Hematopoietic multipotent progenitor cell treated with erythropoietin and hydrocortisone succinate and interleukin-3 and kit ligand, for 4 days (in vitro differentiated cells): ENCODE measurements around the gene KCNH1.

Source experiments
- DNase-seq: peaks from one replicate; pipeline ENCODE4 v3.0.0-alpha.2; 2015

The KCNH1 gene

DNA sequence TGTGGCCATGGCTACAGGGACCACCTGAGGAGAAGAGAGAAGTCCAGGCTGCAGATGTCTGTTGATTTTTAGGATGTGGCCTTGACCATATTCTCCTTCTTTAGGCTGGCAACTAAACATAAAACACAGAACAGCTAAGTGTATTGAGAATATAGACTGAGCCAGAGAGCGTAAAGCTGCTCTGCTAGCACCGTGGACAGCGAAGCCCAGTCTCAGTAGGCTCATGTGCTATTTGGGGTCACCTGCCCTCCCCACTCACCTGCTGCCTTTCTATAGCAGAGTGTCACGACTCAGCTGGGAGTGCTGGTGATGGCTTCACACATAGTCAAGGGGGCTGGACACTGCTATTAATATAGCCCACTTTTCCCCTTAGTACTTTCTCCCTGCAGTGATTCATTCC lies 278.5 kb downstream of the KCNH1 start:
- no peak for DNase-seq

DNA sequence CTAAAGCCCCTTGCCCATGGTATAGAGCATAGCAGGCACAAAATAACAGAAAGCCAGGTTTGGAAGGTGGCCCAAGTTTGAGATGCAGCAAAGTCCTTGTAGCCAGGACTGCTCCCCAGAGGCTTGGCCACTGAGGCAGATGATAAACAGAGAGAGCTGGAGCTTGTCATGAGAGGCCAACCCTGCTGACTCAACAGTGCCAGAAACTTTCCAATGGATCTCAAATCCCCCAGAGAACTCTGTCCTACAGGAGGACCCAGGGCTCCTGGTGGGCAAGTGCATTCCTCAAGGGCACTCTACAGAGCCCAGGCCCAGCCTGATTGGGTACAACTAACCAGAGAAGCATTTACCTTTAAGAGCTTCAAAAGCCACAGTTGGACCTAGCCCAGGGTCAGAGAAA lies 280.7 kb downstream of the KCNH1 start:
- DNase-seq = no peak

GRCh38 chr1:210850556-210850955 lies 283.4 kb downstream of the KCNH1 start:
- no peak for DNase-seq

- DNase-seq = no peak
Observed at GRCh38 chr1:210848474-210848873, 285.5 kb downstream of the KCNH1 start.

DNA sequence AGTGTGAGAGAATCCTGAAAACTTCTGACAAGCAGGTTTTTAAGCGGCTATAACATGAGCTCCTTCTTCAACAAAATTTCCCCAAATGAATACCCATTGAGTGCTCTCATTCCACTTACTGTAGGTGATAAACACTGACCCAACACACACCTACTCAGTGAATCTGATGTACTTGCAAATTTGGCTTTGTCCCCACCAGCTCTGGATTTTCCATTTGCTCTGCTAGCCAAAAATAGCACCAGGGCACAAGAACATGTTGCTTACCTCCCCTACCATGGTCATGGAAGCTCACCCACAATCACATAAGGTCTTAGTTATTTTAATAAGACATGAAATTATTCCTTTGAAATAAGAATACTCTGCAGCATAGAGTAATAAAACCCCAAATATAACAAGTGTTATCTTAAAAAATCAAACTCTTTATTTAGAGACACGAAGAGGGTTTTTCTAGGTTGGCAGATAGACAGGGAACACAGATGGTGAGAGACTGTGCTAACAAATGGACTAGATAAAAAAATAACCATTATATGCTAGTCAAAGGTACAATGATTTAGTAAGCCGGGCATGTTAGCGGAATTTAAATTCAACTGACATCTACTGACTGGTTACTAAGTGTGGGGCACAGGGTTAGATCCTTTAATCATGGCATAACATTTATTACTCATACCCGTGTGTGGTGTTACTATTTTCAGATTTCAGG lies 291.9 kb downstream of the KCNH1 start:
- DNase-seq = no peak

DNA sequence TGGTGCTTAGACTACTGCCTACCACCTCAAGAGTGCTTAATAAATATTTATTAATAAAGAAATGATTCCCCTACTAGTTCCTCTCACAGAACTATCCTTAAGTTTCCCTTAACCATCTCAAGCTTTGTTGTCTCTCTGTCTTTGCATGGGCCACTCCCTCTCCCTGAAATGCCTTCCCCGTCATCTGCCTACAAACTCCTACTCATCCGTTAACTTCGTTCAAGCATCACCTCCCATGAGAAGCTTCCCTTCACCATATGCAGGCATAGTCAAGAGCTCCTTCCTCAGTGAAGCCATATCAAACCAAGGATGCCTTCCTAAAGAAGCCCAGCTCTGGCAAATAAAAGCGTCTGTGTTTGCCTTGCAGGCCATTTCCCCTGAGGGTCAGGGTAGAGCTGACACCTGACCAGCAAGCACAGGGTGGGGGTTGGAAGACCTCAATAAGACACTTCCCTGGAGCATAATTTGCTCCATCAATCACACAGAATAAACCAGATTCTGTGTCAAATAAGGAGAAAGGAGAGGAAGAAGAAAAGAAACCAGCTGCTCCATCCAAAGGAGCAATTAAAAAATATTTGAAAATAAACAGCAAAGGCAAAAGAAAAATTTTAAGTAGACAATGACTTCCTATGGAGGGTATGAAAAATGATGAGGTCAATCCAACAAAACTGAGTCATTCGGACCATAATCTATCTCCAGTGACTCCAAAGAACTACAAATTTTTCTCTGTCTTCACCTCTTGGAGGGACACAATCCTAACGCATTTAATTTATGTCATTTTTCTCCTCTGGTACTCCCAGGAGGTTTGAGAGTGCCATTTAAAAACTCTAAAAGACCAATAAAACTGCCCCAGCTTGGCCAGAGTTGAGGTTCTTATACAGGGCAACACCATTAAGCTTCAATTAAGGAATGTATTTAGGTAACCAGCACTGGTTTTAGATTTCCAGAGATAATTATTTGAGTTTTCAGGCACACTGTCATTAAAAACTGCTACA lies 303.6 kb downstream of the KCNH1 start:
- DNase-seq = no peak

DNA sequence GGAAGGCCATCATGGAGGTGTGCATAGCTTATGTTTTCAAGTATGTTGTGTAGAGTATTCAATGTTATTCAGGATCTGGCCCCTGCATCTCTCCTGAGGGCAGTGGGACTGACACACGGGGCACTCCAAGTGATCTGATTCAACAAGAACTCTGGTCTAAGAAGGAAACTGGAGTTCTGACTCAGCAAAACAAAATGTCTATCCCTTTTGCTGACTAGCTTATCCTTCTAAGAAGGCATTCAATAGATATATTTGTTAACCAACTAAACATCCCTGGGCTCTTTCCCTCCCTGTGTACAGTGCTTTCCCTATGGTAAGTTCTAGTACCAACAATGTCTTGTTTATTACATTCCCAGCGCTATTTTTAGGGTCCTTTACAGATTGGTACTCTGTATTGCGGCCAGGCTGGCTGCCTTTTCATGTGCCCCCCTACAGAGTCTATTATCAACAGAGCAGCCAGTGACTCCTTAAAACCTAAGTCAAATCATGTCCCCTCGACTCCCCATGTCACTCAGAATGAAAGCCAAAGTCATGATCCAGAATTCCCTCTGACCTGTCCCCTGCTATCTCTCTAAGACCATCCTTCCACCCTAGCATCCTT lies 304.9 kb downstream of the KCNH1 start:
- DNase-seq = no peak

GRCh38 chr1:210827481-210827880 lies 306.5 kb downstream of the KCNH1 start:
- DNase-seq = no peak

DNA sequence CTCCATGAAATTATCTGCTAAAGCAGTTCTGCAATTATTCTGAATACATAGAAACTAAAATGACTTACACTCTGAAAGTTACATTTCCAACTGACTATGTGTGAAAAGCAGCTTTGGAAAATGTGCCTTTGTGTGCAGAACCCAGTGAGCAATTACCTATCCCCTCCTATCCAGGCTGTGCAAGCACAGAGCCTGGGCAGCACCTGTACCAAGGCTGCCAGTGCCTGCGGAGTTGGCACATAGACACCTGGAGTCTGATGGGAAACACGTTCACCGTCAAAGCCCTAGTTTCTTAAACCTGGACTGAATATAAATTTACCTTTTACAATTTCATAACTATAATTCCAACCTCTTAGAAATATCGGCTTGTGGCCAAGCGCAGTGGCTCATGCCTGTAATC lies 307.3 kb downstream of the KCNH1 start:
- DNase-seq = no peak

DNA sequence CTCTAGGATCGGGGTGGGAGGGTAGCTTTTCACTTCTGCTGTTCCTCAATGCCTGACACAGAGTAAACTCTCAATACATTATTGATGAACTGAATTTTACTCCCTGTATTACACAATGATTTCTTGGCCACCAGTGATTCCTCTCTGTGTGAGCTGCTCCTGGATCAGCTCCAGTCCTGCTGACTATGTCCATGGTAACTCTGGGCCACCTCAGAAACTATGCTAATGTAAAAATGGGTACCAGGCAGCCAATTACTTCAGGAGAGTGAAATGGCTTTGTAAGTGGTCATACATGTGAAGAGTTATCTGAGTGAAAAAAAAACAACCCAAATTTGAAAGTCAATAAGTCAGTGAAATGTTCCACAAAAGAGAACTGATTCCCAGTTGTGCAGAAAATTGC lies 311.0 kb downstream of the KCNH1 start:
- no peak for DNase-seq

GRCh38 chr1:210822241-210822640 lies 311.7 kb downstream of the KCNH1 start:
- DNase-seq = no peak

GRCh38 chr1:210821615-210822014 lies 312.3 kb downstream of the KCNH1 start:
- no peak for DNase-seq

- no peak for DNase-seq
Observed at GRCh38 chr1:210819266-210819665, 314.7 kb downstream of the KCNH1 start.

- no peak for DNase-seq
Observed at GRCh38 chr1:210817385-210818275, 316.3 kb downstream of the KCNH1 start.

DNA sequence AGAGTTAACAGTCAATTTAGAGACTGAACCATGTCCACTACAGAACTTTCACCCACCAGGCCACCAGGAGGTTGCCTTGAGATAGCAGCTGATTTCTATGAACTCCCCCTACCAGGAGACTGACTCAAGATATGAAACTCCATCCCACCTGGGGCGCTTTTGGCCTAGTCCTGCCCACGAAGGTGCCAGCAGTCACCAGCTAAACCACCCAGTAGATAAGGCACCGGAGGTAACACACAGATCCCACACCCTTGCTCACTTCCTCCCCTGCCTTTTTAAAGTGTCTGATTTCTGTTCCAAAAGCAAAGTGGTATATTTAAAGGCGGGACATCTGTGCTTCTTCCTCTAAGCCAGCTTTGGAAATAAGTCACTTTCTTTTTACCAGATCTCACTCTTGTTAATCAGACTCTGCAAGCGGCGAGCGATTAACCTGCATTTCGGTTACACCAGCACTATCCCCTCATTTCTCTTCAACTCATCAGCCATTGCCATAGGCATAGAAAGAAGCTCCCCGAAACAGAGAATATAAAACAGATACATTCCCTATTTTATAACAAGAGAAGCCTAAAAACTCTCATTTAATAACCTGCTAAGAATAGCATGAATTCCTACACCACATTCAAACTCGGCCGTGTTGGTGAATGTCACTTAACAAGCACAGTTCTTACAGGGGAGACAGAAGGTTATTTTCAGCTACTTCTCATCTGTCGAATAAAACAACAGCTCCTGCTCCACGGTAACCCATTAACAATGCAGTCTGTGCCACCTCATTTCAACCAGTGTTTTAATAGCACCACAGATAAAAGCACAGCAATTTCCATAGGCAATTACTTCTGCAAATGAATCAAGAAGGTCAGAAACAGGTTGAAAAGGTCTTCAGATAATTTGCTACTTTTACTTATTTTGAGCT lies 318.1 kb downstream of the KCNH1 start:
- DNase-seq = no peak

GRCh38 chr1:210814382-210815123 lies 319.4 kb downstream of the KCNH1 start:
- DNase-seq = no peak

GRCh38 chr1:210801501-210801900 lies 332.4 kb downstream of the KCNH1 start:
- no peak for DNase-seq

DNA sequence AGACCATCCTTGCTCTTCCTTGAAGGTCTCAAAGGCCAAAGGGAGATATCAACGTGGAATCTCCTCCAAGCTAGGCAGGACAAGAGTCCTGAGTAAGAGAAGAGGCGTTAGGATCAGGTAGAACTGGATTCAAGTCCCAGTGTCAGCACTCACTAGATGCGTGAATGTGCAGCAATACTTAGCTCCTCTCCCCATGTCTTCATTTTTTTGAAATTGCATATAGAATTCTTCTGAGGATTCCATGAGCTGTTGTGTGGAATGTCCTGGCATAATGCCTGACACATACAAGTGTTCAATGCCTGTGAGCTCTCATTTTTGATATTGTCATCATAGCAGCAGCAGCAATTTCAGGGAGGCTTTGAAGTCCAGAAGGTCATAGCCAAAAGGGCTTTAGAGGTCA lies 333.2 kb downstream of the KCNH1 start:
- no peak for DNase-seq

DNA sequence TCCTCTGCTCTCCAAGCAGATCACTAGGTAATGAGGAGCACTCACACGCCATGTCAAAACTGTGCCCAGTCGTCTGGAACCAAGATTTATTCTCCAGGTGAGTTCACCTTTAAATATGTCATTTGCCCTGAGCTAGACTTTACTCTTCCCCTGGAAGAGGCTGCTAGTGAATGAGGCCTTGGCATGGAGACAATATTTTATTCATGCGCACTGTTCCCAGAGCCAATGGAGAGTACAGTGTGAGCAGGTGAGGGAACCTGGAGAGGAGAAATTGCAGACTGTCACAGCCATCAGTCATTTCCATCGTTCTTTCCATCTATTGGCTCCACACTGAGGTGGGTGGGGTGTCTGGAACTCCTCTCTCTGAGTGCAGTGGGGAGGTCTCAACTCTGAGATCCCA lies 333.6 kb downstream of the KCNH1 start:
- no peak for DNase-seq

DNA sequence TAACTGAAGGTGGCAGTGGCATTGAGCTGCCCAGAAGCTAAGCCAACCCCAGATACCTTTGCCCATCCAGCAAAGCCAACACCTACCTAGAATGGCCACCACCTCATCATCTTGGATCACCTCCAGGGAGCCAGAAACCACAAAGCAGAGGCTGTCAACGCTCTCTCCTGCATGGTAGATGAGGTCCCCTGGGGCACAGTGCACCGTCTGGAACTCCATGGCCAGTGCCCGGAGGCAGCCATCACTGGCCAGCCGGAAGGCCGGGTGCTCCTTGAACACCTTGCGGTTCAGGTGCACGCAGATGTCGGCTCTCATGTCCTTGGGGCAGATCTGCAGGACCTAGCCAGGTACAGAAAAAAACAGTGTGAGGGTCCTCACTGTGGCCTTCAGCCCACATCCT lies 336.5 kb downstream of the KCNH1 start:
- no peak for DNase-seq

DNA sequence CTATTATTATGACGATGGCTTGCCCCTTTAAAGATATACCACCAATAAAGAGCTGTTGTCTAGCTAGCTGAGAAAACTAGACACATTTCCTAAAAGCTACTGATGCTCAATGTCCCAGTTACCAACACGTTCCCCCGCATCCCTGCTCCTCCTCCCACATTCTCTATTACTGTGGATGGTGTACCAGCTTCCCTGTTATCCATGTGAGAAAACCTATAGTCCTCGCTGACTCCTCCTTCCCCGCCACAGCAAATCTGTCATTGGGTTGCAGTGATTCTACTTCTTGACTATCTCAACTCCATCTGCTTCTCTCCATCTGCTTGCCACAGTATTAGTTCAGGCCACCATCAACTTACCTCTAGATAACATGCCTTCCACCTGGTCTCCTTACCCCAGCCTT lies 337.5 kb downstream of the KCNH1 start:
- no peak for DNase-seq
